OCI-LY1 (cell line): ENCODE data around the gene PKD1.

Source experiments
- H2AFZ ChIP-seq: fragments of 200-600 bp; sonication (generic), shearing (Covaris generic); 2 replicates; pipeline ENCODE4 v1.6.0; 2014; ENCODE audit warnings: antibody characterized with exemption, mild to moderate bottlenecking, low read length
- H3F3A ChIP-seq: fragments of 200-600 bp; sonication (generic), shearing (Covaris generic); 2 replicates; pipeline ENCODE4 v1.6.0; 2014; ENCODE audit warnings: mild to moderate bottlenecking, antibody characterized with exemption, low read length, moderate library complexity; ENCODE audit not compliant: insufficient read depth
- H3K27ac ChIP-seq: fragments of 200-600 bp; sonication (generic); 2 replicates; pipeline ENCODE4 v1.5.1; 2014; ENCODE audit warnings: low read length, mixed run types, mild to moderate bottlenecking, low read depth; ENCODE audit not compliant: poor library complexity, severe bottlenecking
- H3K27me3 ChIP-seq: fragments of 200-600 bp; sonication (generic); 2 replicates; pipeline ENCODE4 v1.6.0; 2014; ENCODE audit warnings: antibody characterized with exemption, mild to moderate bottlenecking, low read length, moderate library complexity; ENCODE audit not compliant: insufficient read depth
- H3K36me3 ChIP-seq: fragments of 200-600 bp; sonication (generic); 2 replicates; pipeline ENCODE4 v1.6.1; 2014; ENCODE audit warnings: mild to moderate bottlenecking, antibody characterized with exemption, low read length, moderate library complexity, mixed read lengths; ENCODE audit not compliant: insufficient read depth
- H3K4me1 ChIP-seq: fragments of 200-600 bp; sonication (generic); 2 replicates; pipeline ENCODE4 v1.5.1; 2014; ENCODE audit warnings: mild to moderate bottlenecking, low read length, moderate library complexity; ENCODE audit not compliant: insufficient read depth, severe bottlenecking
- H3K4me2 ChIP-seq: fragments of 200-600 bp; sonication (generic), shearing (Covaris generic); 2 replicates; pipeline ENCODE4 v1.6.1; 2014; ENCODE audit warnings: low read length
- H3K4me3 ChIP-seq: fragments of 200-600 bp; sonication (generic); 2 replicates; pipeline ENCODE4 v1.5.1; 2014; ENCODE audit warnings: low read length, low read depth, mild to moderate bottlenecking, mixed read lengths; ENCODE audit not compliant: poor library complexity, severe bottlenecking
- H3K79me2 ChIP-seq: fragments of 200-600 bp; shearing (Covaris generic); 2 replicates; pipeline ENCODE4 v1.6.1; 2016; ENCODE audit warnings: mixed run types, low read length, mixed read lengths; ENCODE audit not compliant: insufficient read depth
- H3K9ac ChIP-seq: fragments of 200-600 bp; sonication (generic), shearing (Covaris generic); 2 replicates; pipeline ENCODE4 v1.6.1; 2014; ENCODE audit warnings: mild to moderate bottlenecking, low read length, mixed read lengths
- H3K9me2 ChIP-seq: fragments of 200-600 bp; sonication (generic), shearing (Covaris generic); 2 replicates; pipeline ENCODE4 v1.6.1; 2014; ENCODE audit warnings: low read depth, mild to moderate bottlenecking, low read length, mixed read lengths
- H3K9me3 ChIP-seq: fragments of 200-600 bp; shearing (Covaris generic); 2 replicates; pipeline ENCODE4 v1.6.1; 2014; ENCODE audit warnings: low read length, mixed read lengths
- H4K20me1 ChIP-seq: fragments of 200-600 bp; sonication (generic), shearing (Covaris generic); 2 replicates; pipeline ENCODE4 v1.6.0; 2016; ENCODE audit warnings: mild to moderate bottlenecking, low read length; ENCODE audit not compliant: insufficient read depth
- CTCF ChIP-seq: fragments of 200-600 bp; sonication (generic), shearing (Covaris generic); IDR thresholded peaks from 2 replicates; pipeline ENCODE4 v1.5.1; 2017; ENCODE audit warnings: mild to moderate bottlenecking, antibody characterized with exemption, low read length, moderate library complexity, mixed read lengths
- EZH2 ChIP-seq: fragments of 200-600 bp; sonication (generic), shearing (Covaris generic); IDR thresholded peaks from 2 replicates; pipeline ENCODE4 v1.8.0; 2017; ENCODE audit warnings: borderline replicate concordance, mixed run types, mild to moderate bottlenecking, antibody characterized with exemption, low read length, moderate library complexity, mixed read lengths

Gene PKD1

GRCh38 chr16:2091547-2092255 is 44.0 kb downstream of the PKD1 start:
- Histone ChIP-seq H3K9me3 (no peaks in the 10 kb centered on the region), H3K4me2 (peak overlapping the region; percentile 28; the same call in 1 of the 2 replicates), H3K36me3 (peaks cover 25% of the 10 kb centered on the region; the same call in 1 of the 2 replicates), H3K27me3 (no peaks in the 10 kb centered on the region), H2AFZ (no peak overlapping the region), H3K27ac (no peak overlapping the region), H4K20me1 (no peaks in the 10 kb centered on the region), H3F3A (no peaks in the 10 kb centered on the region; the same call in 1 of the 2 replicates), H3K9me2 (no peaks in the 10 kb centered on the region), H3K4me3 (no peak overlapping the region), H3K79me2 (no peaks in the 10 kb centered on the region), H3K4me1 (peaks cover 13% of the 10 kb centered on the region), H3K9ac (no peak overlapping the region)
- TF ChIP-seq EZH2 (no peak), CTCF (no peak)

- H3K4me2 ChIP-seq, result peak overlapping the region; percentile 55
- no peak overlapping the region for H2AFZ ChIP-seq
- H4K20me1 ChIP-seq, result no peaks in the 10 kb centered on the region
- no peaks in the 10 kb centered on the region for H3K79me2 ChIP-seq
- H3K36me3 ChIP-seq, result peaks cover 32% of the 10 kb centered on the region
- H3K27me3 ChIP-seq, result no peaks in the 10 kb centered on the region
- peaks cover 18% of the 10 kb centered on the region for H3K4me1 ChIP-seq
- no peak overlapping the region for H3K27ac ChIP-seq
- no peaks in the 10 kb centered on the region for H3K9me3 ChIP-seq
- peak; percentile 46; the same call in 1 of the 2 replicates for TF ChIP-seq CTCF
- TF ChIP-seq EZH2, result no peak
- no peaks in the 10 kb centered on the region; the same call in 1 of the 2 replicates for H3F3A ChIP-seq
- no peaks in the 10 kb centered on the region for H3K9me2 ChIP-seq
- peak overlapping the region; percentile 42 for H3K4me3 ChIP-seq
- H3K9ac ChIP-seq, result no peak overlapping the region; the same call in 1 of the 2 replicates
These were observed 44.7 kb downstream of the PKD1 start for GRCh38 chr16:2090777-2091546.

- Histone ChIP-seq H3K36me3 (peaks cover 33% of the 10 kb centered on the region), H3K27me3 (no peaks in the 10 kb centered on the region), H3K4me1 (peaks cover 18% of the 10 kb centered on the region), H3K79me2 (no peaks in the 10 kb centered on the region), H3K4me2 (peak overlapping the region; percentile 55), H3K9ac (no peak overlapping the region; the same call in 1 of the 2 replicates), H3K27ac (no peak overlapping the region), H2AFZ (no peak overlapping the region), H3K4me3 (peak overlapping the region; percentile 42), H3F3A (no peaks in the 10 kb centered on the region), H3K9me2 (no peaks in the 10 kb centered on the region), H4K20me1 (no peaks in the 10 kb centered on the region), H3K9me3 (no peaks in the 10 kb centered on the region)
- no peak for TF ChIP-seq EZH2
- TF ChIP-seq CTCF, result no peak
These were observed 45.3 kb downstream of the PKD1 start for GRCh38 chr16:2090481-2090776.
